IMR-90 (cell line): ENCODE data around the gene DYRK3. TPM values are rescaled to one million over a fixed set of nuclear protein-coding genes. Genes with fewer than 3 reads are reported as not detected.
A peak's percentile ranks its signal among the peaks of the same experiment; 100 is the strongest.

Experiments used
- ATAC-seq: fragments of 200-7000 bp; cut with Tn5 transposase; 2 replicates; pipeline ENCODE4 v1.9.1; 2020; ENCODE audit warnings: low read depth, mild to moderate bottlenecking, moderate library complexity
- BruUV-seq: library from RNA; stranded (reverse); fragments of 400-500 nt; replicated peaks from 2 replicates; lab custom pipeline; 2021; lab: Mats Ljungman, UMichigan
- CTCF ChIA-PET: fragments of 300-600 bp; formaldehyde crosslinking; extraction: SDS; loops from one replicate; lab custom pipeline; 2021; ENCODE audit warnings: antibody characterized with exemption; lab: Yijun Ruan, JAX
- POLR2A ChIA-PET: fragments of 300-600 bp; sonication (Branson Sonifier 250); formaldehyde crosslinking; loops from one replicate; lab custom pipeline; 2022; ENCODE audit warnings: antibody characterized with exemption; ENCODE audit not compliant: unreplicated experiment; lab: Charles Lee
- DNase-seq: peaks from one replicate; pipeline ENCODE4 v3.0.0; 2013
- H2AFZ ChIP-seq: replicated peaks from 2 replicates; pipeline ENCODE3; 2013; ENCODE audit warnings: low read length, mild to moderate bottlenecking; ENCODE audit not compliant: poor library complexity
- H2AK5ac ChIP-seq: 2 replicates; pipeline ENCODE4 v1.6.1; 2013; ENCODE audit warnings: low read depth, low read length, inconsistent platforms
- H2AK9ac ChIP-seq: replicated peaks from 2 replicates; pipeline ENCODE3; 2013; ENCODE audit warnings: mild to moderate bottlenecking, low read depth, low read length, moderate library complexity; ENCODE audit not compliant: poor library complexity
- H2BK120ac ChIP-seq: 2 replicates; pipeline ENCODE4 v1.6.1; 2013; ENCODE audit warnings: low read depth, low read length, inconsistent platforms
- H2BK15ac ChIP-seq: 3 replicates; pipeline ENCODE4 v1.6.1; 2013; ENCODE audit warnings: low read depth, low read length, inconsistent platforms
- H2BK20ac ChIP-seq: 2 replicates; pipeline ENCODE4 v1.6.1; 2013; ENCODE audit warnings: low read depth, mild to moderate bottlenecking, inconsistent platforms, low read length, moderate library complexity
- H2BK5ac ChIP-seq: 2 replicates; pipeline ENCODE4 v1.6.1; 2013; ENCODE audit warnings: mild to moderate bottlenecking, low read depth, low read length, inconsistent platforms; ENCODE audit not compliant: poor library complexity, severe bottlenecking
- H3K14ac ChIP-seq: replicated peaks from 2 replicates; pipeline ENCODE4 v1.6.1; 2013; ENCODE audit warnings: low read depth, low read length, inconsistent platforms
- H3K18ac ChIP-seq: 2 replicates; pipeline ENCODE4 v1.6.1; 2013; ENCODE audit warnings: low read depth, low read length, control low read depth
- H3K23ac ChIP-seq: 2 replicates; pipeline ENCODE4 v1.6.1; 2013; ENCODE audit warnings: low read depth, low read length, inconsistent platforms
- H3K27ac ChIP-seq: 2 replicates; pipeline ENCODE4 v1.5.1; 2013; ENCODE audit warnings: mild to moderate bottlenecking, control low read depth, low read length; ENCODE audit not compliant: insufficient read depth
- H3K27me3 ChIP-seq: 2 replicates; pipeline ENCODE4 v1.6.1; 2013; ENCODE audit warnings: low read length; ENCODE audit not compliant: control insufficient read depth, insufficient read depth
- H3K36me3 ChIP-seq: 2 replicates; pipeline ENCODE4 v1.6.1; 2013; ENCODE audit warnings: low read length, mixed read lengths; ENCODE audit not compliant: control insufficient read depth, insufficient read depth
- H3K4ac ChIP-seq: 2 replicates; pipeline ENCODE4 v1.6.1; 2013; ENCODE audit warnings: low read depth, low read length, inconsistent platforms
- H3K4me1 ChIP-seq: 2 replicates; pipeline ENCODE4 v1.6.1; 2013; ENCODE audit warnings: low read length, mixed read lengths; ENCODE audit not compliant: control insufficient read depth, insufficient read depth
- H3K4me2 ChIP-seq: 2 replicates; pipeline ENCODE4 v1.6.1; 2013; ENCODE audit warnings: low read depth, mild to moderate bottlenecking, control low read depth, low read length, moderate library complexity
- H3K4me3 ChIP-seq: 2 replicates; pipeline ENCODE4 v1.5.1; 2013; ENCODE audit warnings: low read depth, mild to moderate bottlenecking, control low read depth, low read length, moderate library complexity; ENCODE audit not compliant: insufficient read depth
- H3K56ac ChIP-seq: 2 replicates; pipeline ENCODE4 v1.6.1; 2013; ENCODE audit warnings: low read length, inconsistent platforms; ENCODE audit not compliant: insufficient read depth; ENCODE audit errors: extremely low read depth
- H3K79me1 ChIP-seq, 2 experiments: 2 replicates each; pipeline ENCODE4 v1.6.1; 2013; ENCODE audit warnings: low read length in 2 of 2, inconsistent platforms in 1 of 2, low read depth in 1 of 2
- H3K9ac ChIP-seq: 2 replicates; pipeline ENCODE4 v1.6.1; 2013; ENCODE audit warnings: low read depth, low read length, control low read depth
- H3K9me1 ChIP-seq: 2 replicates; pipeline ENCODE4 v1.6.1; 2013; ENCODE audit warnings: low read length, inconsistent platforms; ENCODE audit not compliant: insufficient read depth
- H3K9me3 ChIP-seq: 2 replicates; pipeline ENCODE4 v1.6.1; 2013; ENCODE audit warnings: low read length; ENCODE audit not compliant: control insufficient read depth, insufficient read depth
- H4K20me1 ChIP-seq: 2 replicates; pipeline ENCODE4 v1.6.1; 2013; ENCODE audit warnings: low read length, inconsistent platforms; ENCODE audit not compliant: insufficient read depth
- H4K5ac ChIP-seq: 2 replicates; pipeline ENCODE4 v1.6.1; 2013; ENCODE audit warnings: mild to moderate bottlenecking, low read depth, low read length, control low read depth
- H4K8ac ChIP-seq, 2 experiments: 2 replicates each; pipeline ENCODE4 v1.6.1; 2013; ENCODE audit warnings: low read depth in 2 of 2, low read length in 2 of 2, control low read depth in 1 of 2, inconsistent platforms in 1 of 2
- H4K91ac ChIP-seq: 2 replicates; pipeline ENCODE4 v1.6.1; 2013; ENCODE audit warnings: low read depth, low read length, inconsistent platforms; ENCODE audit not compliant: insufficient read depth
- BHLHE40 ChIP-seq: fragments of 150-350 bp; IDR thresholded peaks from 2 replicates; pipeline ENCODE4 v1.6.1; 2016; ENCODE audit warnings: mild to moderate bottlenecking, low read depth, low read length
- CEBPB ChIP-seq: IDR thresholded peaks from 2 replicates; pipeline ENCODE4 v1.6.1; 2012; ENCODE audit warnings: low read depth, low read length, improper control_type of control experiment
- CHD1 ChIP-seq: IDR thresholded peaks from 2 replicates; pipeline ENCODE4 v1.6.1; 2012; ENCODE audit warnings: low read depth, low read length, improper control_type of control experiment
- CTCF ChIP-seq: conservative IDR thresholded peaks from 2 replicates; pipeline ENCODE4 v1.5.1; 2012; ENCODE audit warnings: mild to moderate bottlenecking, low read depth, low read length, improper control_type of control experiment
- FOS ChIP-seq: fragments of 150-350 bp; IDR thresholded peaks from 2 replicates; pipeline ENCODE4 v1.6.1; 2016; ENCODE audit warnings: low read depth, low read length
- MAFK ChIP-seq: IDR thresholded peaks from 2 replicates; pipeline ENCODE4 v1.6.1; 2012; ENCODE audit warnings: low read depth, low read length, improper control_type of control experiment
- MAZ ChIP-seq: IDR thresholded peaks from 2 replicates; pipeline ENCODE4 v1.6.1; 2012; ENCODE audit warnings: low read depth, mild to moderate bottlenecking, low read length, improper control_type of control experiment, moderate library complexity, borderline replicate concordance
- MXI1 ChIP-seq: IDR thresholded peaks from 2 replicates; pipeline ENCODE4 v1.6.1; 2012; ENCODE audit warnings: low read depth, mild to moderate bottlenecking, low read length, moderate library complexity, borderline replicate concordance
- NFE2L2 ChIP-seq: fragments of 150-350 bp; IDR thresholded peaks from 2 replicates; pipeline ENCODE4 v1.6.1; 2016; ENCODE audit warnings: low read depth, mild to moderate bottlenecking, low read length
- RAD21 ChIP-seq: IDR thresholded peaks from 2 replicates; pipeline ENCODE4 v1.6.1; 2012; ENCODE audit warnings: low read length, improper control_type of control experiment
- RCOR1 ChIP-seq: IDR thresholded peaks from 2 replicates; pipeline ENCODE4 v1.6.1; 2012; ENCODE audit warnings: mild to moderate bottlenecking, low read length, improper control_type of control experiment; ENCODE audit not compliant: insufficient replicate concordance
- SMC3 ChIP-seq: fragments of 150-350 bp; IDR thresholded peaks from 2 replicates; pipeline ENCODE4 v1.6.1; 2016; ENCODE audit warnings: low read depth, mild to moderate bottlenecking, antibody characterized with exemption, low read length, moderate library complexity
- USF2 ChIP-seq: fragments of 150-350 bp; IDR thresholded peaks from 2 replicates; pipeline ENCODE4 v1.6.1; 2017; ENCODE audit warnings: mild to moderate bottlenecking, antibody characterized with exemption, low read length, low read depth
- WGBS, 2 experiments: methylation state at CpG; one replicate each; pipeline versions ENCODE4 v1.1.5 to v1.1.7; 2013; ENCODE audit warnings: missing lambda C conversion rate in 2 of 2; ENCODE audit not compliant: insufficient read length in 1 of 2; ENCODE audit errors: extremely low coverage in 2 of 2; 5-methylcytosine and 5-hydroxymethylcytosine counted together
- dilution Hi-C: fragments of 300-500 bp; cut with HindIII; formaldehyde crosslinking; loops from one replicate; pipeline ENCODE4 v1.14.3; 2018; ENCODE audit warnings: low sequenced_read_pairs; ENCODE audit not compliant: unreplicated experiment
- in situ Hi-C: fragments of 300-500 bp; cut with MboI; formaldehyde crosslinking; loops from 3 replicates; pipeline ENCODE4 v1.14.3; 2019; ENCODE audit warnings: low sequenced_read_pairs, inconsistent platforms, mixed read lengths
- intact Hi-C: fragments of 100-400 bp; cut with micrococcal nuclease; formaldehyde crosslinking; loops from 2 replicates; pipeline ENCODE4 v1.10.0; 2022
- polyA plus RNA-seq, 3 experiments: library from polyadenylated mRNA; depleted of rRNA; stranded (reverse); fragments of >200 nt; gene quantifications; 2 replicates each; pipeline ENCODE4 v1.2.3, GENCODE V29; 2012; ENCODE audit warnings: low replicate concordance in 1 of 3
- total RNA-seq: library from RNA; depleted of rRNA; stranded (reverse); fragments of >200 nt; gene quantifications from 2 replicates; pipeline ENCODE4 v1.2.3, GENCODE V29; 2012

Gene DYRK3
- total and polyA plus RNA-seq, 2 of the 4 experiments (the other 2 are of a cell fraction): 5.5 to 22.0 TPM

GRCh38 chr1:206685769-206686477 lies 50.6 kb downstream of the DYRK3 start:
- intact Hi-C loops: loop anchor here (2.0 to 5.0 kb wide), 2 partner anchors 19 to 36 kb away; no protein-coding TSS in a partner anchor
- peak overlapping the region; percentile 93 for H3K56ac ChIP-seq
- H3K79me1 ChIP-seq: peaks cover 0 to 48% of the 10 kb centered on the region in 2 experiments; a peak in 3 of 4 replicates
- H2AK5ac ChIP-seq: peak overlapping the region; percentile 85; the same call in 1 of the 2 replicates
- H3K18ac ChIP-seq: peak overlapping the region; percentile 37
- no peaks in the 10 kb centered on the region; the same call in 1 of the 2 replicates for H3K27me3 ChIP-seq
- ChIA-PET POLR2A (no interaction called here), CTCF (no interaction called here)
- H3K14ac ChIP-seq: peak overlapping the region; percentile 92
- in situ Hi-C loops: no loop called here
- peak; percentile 80 for DNase-seq
- H4K91ac ChIP-seq: peak overlapping the region; percentile 90
- WGBS, 2 experiments: 0% methylated on average over 1 of the region's 48 CpGs; no CpG with 5 or more reads in 1 of the 2 experiments
- H4K8ac ChIP-seq: peak overlapping the region; percentile 67 to 86; a peak in 3 of 4 replicates
- BruUV-seq: no TSS peak
- H2BK20ac ChIP-seq: no peak overlapping the region
- peak overlapping the region; percentile 32 for H4K5ac ChIP-seq
- H3K4me2 ChIP-seq: peak overlapping the region; percentile 83
- peak overlapping the region; percentile 75 for H3K23ac ChIP-seq
- H2BK120ac ChIP-seq: peak overlapping the region; percentile 48; the same call in 1 of the 2 replicates
- H2AK9ac ChIP-seq: peak overlapping the region; percentile 66
- H2BK15ac ChIP-seq: no peak overlapping the region; the same call in 2 of the 3 replicates
- peaks cover 29% of the 10 kb centered on the region for H3K9me1 ChIP-seq
- no peaks in the 10 kb centered on the region for H3K36me3 ChIP-seq
- peak overlapping the region; percentile 56 for H3K4ac ChIP-seq
- H4K20me1 ChIP-seq: peaks cover 54% of the 10 kb centered on the region
- peak overlapping the region; percentile 88 for H3K4me3 ChIP-seq
- dilution Hi-C loops: no loop called here
- peak overlapping the region; percentile 99 for H3K27ac ChIP-seq
- no peaks in the 10 kb centered on the region for H3K9me3 ChIP-seq
- ATAC-seq: peak; percentile 74
- peak overlapping the region; percentile 68 for H2AFZ ChIP-seq
- peak overlapping the region; percentile 99 for H3K9ac ChIP-seq
- peak overlapping the region; percentile 80 for H2BK5ac ChIP-seq
- peaks cover 28% of the 10 kb centered on the region for H3K4me1 ChIP-seq
- TF ChIP-seq BHLHE40 (no peak), CTCF (no peak), RAD21 (no peak), RCOR1 (no peak), FOS (no peak), CEBPB (no peak), CHD1 (0 out of 2 replicates have a peak, but pooled peaks have one; percentile 83), MAFK (no peak), SMC3 (no peak), USF2 (no peak), MXI1 (peak; percentile 34; the same call in 1 of the 2 replicates), NFE2L2 (no peak), MAZ (peak; percentile 42; the same call in 1 of the 2 replicates)
